HUES64 (cell line): ENCODE measurements around the gene RANBP2.
"Not testable (repeated sequence)": the region's sequence is repeated elsewhere in the genome, so short reads cannot be mapped to it uniquely, and the experiment has no call there.

Experiments
- H3K27ac ChIP-seq: 2 replicates; pipeline ENCODE4 v1.7.0; 2013; ENCODE audit warnings: low read depth, low read length, inconsistent platforms
- H3K27me3 ChIP-seq: 2 replicates; pipeline ENCODE4 v1.6.1; 2013; ENCODE audit warnings: mild to moderate bottlenecking, low read length; ENCODE audit not compliant: insufficient read depth
- H3K36me3 ChIP-seq: 2 replicates; pipeline ENCODE4 v1.6.1; 2013; ENCODE audit warnings: mild to moderate bottlenecking, low read length; ENCODE audit not compliant: insufficient read depth
- H3K4me1 ChIP-seq: 2 replicates; pipeline ENCODE4 v1.6.1; 2013; ENCODE audit warnings: mild to moderate bottlenecking, low read length, moderate library complexity; ENCODE audit not compliant: insufficient read depth
- H3K4me3 ChIP-seq: 2 replicates; pipeline ENCODE4 v1.5.1; 2013; ENCODE audit warnings: mild to moderate bottlenecking, low read length, moderate library complexity
- H3K9ac ChIP-seq: 2 replicates; pipeline ENCODE4 v1.6.1; 2013; ENCODE audit warnings: mild to moderate bottlenecking, low read depth, low read length
- H3K9me3 ChIP-seq: 2 replicates; pipeline ENCODE4 v1.6.1; 2013; ENCODE audit warnings: low read depth, low read length; ENCODE audit not compliant: insufficient read depth
- WGBS: fragments of 150-250, 120-280 bp; methylation state at CpG from one replicate; pipeline ENCODE4 v1.1.7; 2013; ENCODE audit warnings: missing lambda C conversion rate; 5-methylcytosine and 5-hydroxymethylcytosine counted together

Gene RANBP2

GRCh38 chr2:108701208-108701607, 18.1 kb upstream of the RANBP2 start:
- 91% methylated on average over 3 of the region's 3 CpGs for WGBS
- Histone ChIP-seq H3K4me3 (no peak overlapping the region), H3K36me3 (no peaks in the 10 kb centered on the region), H3K9me3 (no peaks in the 10 kb centered on the region), H3K9ac (no peak overlapping the region), H3K27me3 (no peaks in the 10 kb centered on the region), H3K27ac (no peak overlapping the region), H3K4me1 (no peaks in the 10 kb centered on the region)

- Histone ChIP-seq H3K4me3 (no peak overlapping the region), H3K9ac (no peak overlapping the region), H3K4me1 (no peaks in the 10 kb centered on the region), H3K36me3 (no peaks in the 10 kb centered on the region), H3K27me3 (no peaks in the 10 kb centered on the region), H3K27ac (no peak overlapping the region), H3K9me3 (no peaks in the 10 kb centered on the region)
- 94% methylated on average over 2 of the region's 2 CpGs for WGBS
These were observed 17.5 kb upstream of the RANBP2 start for GRCh38 chr2:108701806-108702205.

GRCh38 chr2:108704871-108705270, 14.4 kb upstream of the RANBP2 start:
- H3K27me3 ChIP-seq: no peaks in the 10 kb centered on the region
- H3K9ac ChIP-seq: no peak overlapping the region
- H3K4me1 ChIP-seq: no peaks in the 10 kb centered on the region
- no peak overlapping the region for H3K4me3 ChIP-seq
- 90% methylated on average over 1 of the region's 1 CpG for WGBS
- H3K27ac ChIP-seq: no peak overlapping the region
- H3K36me3 ChIP-seq: no peaks in the 10 kb centered on the region
- H3K9me3 ChIP-seq: no peaks in the 10 kb centered on the region

GRCh38 chr2:108707300-108707699, 12.0 kb upstream of the RANBP2 start:
- H3K9ac ChIP-seq: no peak overlapping the region

GRCh38 chr2:108716971-108717370, 2.3 kb upstream of the RANBP2 start:
- H3K9ac ChIP-seq, H3K27me3 ChIP-seq, H3K4me3 ChIP-seq, H3K9me3 ChIP-seq, H3K36me3 ChIP-seq, H3K4me1 ChIP-seq, H3K27ac ChIP-seq: not testable (repeated sequence)
- 88% methylated on average over 6 of the region's 6 CpGs for WGBS

More at GRCh38 chr2:108707300-108707699, 12.0 kb upstream of the RANBP2 start:
- Histone ChIP-seq H3K36me3 (no peaks in the 10 kb centered on the region), H3K27ac (no peak overlapping the region), H3K9me3 (no peaks in the 10 kb centered on the region), H3K4me3 (no peak overlapping the region), H3K27me3 (no peaks in the 10 kb centered on the region), H3K4me1 (no peaks in the 10 kb centered on the region)

- H3K9ac ChIP-seq, H3K9me3 ChIP-seq, H3K4me1 ChIP-seq, H3K4me3 ChIP-seq, H3K27me3 ChIP-seq, H3K36me3 ChIP-seq, H3K27ac ChIP-seq: not testable (repeated sequence)
- 93% methylated on average over 7 of the region's 9 CpGs for WGBS
These were observed 6.8 kb downstream of the RANBP2 start for GRCh38 chr2:108726048-108726447.

GRCh38 chr2:108734656-108735055, 15.4 kb downstream of the RANBP2 start:
- H3K4me1 ChIP-seq, H3K9ac ChIP-seq, H3K27me3 ChIP-seq, H3K9me3 ChIP-seq, H3K4me3 ChIP-seq, H3K27ac ChIP-seq: not testable (repeated sequence)
- peaks cover 60% of the 10 kb centered on the region for H3K36me3 ChIP-seq
- 98% methylated on average over 5 of the region's 6 CpGs for WGBS

- peaks cover 68% of the 10 kb centered on the region for H3K36me3 ChIP-seq
- not testable (repeated sequence) for H3K27ac ChIP-seq, H3K27me3 ChIP-seq, H3K9me3 ChIP-seq, H3K4me3 ChIP-seq, H3K9ac ChIP-seq, H3K4me1 ChIP-seq
- WGBS: 100% methylated on average over 7 of the region's 9 CpGs
These were observed 38.7 kb downstream of the RANBP2 start for GRCh38 chr2:108757973-108758372.

GRCh38 chr2:108762618-108763017, 43.3 kb downstream of the RANBP2 start:
- not testable (repeated sequence) for H3K9me3 ChIP-seq, H3K9ac ChIP-seq, H3K27me3 ChIP-seq, H3K27ac ChIP-seq, H3K4me3 ChIP-seq, H3K4me1 ChIP-seq
- H3K36me3 ChIP-seq: peaks cover 67% of the 10 kb centered on the region

GRCh38 chr2:108766671-108767070, 47.4 kb downstream of the RANBP2 start:
- WGBS: 95% methylated on average over 4 of the region's 5 CpGs
- not testable (repeated sequence) for H3K27me3 ChIP-seq, H3K27ac ChIP-seq, H3K9ac ChIP-seq, H3K9me3 ChIP-seq, H3K4me1 ChIP-seq, H3K4me3 ChIP-seq
- peaks cover 70% of the 10 kb centered on the region for H3K36me3 ChIP-seq

GRCh38 chr2:108767859-108768258, 48.6 kb downstream of the RANBP2 start:
- not testable (repeated sequence) for H3K27ac ChIP-seq, H3K9ac ChIP-seq, H3K27me3 ChIP-seq, H3K9me3 ChIP-seq, H3K4me1 ChIP-seq, H3K4me3 ChIP-seq
- H3K36me3 ChIP-seq: peaks cover 75% of the 10 kb centered on the region
- 94% methylated on average over 1 of the region's 2 CpGs for WGBS

- Histone ChIP-seq H3K27me3 (no peaks in the 10 kb centered on the region), H3K4me1 (no peaks in the 10 kb centered on the region), H3K9me3 (no peaks in the 10 kb centered on the region), H3K36me3 (peaks cover 93% of the 10 kb centered on the region), H3K9ac (no peak overlapping the region), H3K27ac (no peak overlapping the region), H3K4me3 (no peak overlapping the region)
- 92% methylated on average over 2 of the region's 3 CpGs for WGBS
These were observed 57.2 kb downstream of the RANBP2 start for GRCh38 chr2:108776475-108776874.
